ENCODE measurements around the gene OTUD5. TPM values are rescaled to one million over a fixed set of nuclear protein-coding genes. Genes with fewer than 3 reads are reported as not detected.

OTUD5 gene
- total and polyA plus RNA-seq, 2 of the 13 experiments (the other 11 are each of a cell fraction or from before 2014, with no cell fraction given): 18.4 to 42.2 TPM

GRCh38 chrX:48891402-48892288 lies 65.8 kb downstream of the OTUD5 start (continued):
- TF ChIP-seq PAXIP1 (CRISPR knock-in tag; conservative IDR thresholded peaks at IDR 0.05) (no peak; the same call in 1 of the 2 replicates), ZNF276 (CRISPR knock-in tag; IDR thresholded peaks at IDR 0.05; ENCODE audit: low read depth) (no peak), IRF1 (CRISPR knock-in tag; IDR thresholded peaks at IDR 0.05; ENCODE audit: low read depth) (no peak), HOXA7 (CRISPR knock-in tag; IDR thresholded peaks at IDR 0.05) (no peak), NFE2L2 (IDR thresholded peaks at IDR 0.05; ENCODE audit: low read length) (no peak), ZNF510 (CRISPR knock-in tag; IDR thresholded peaks at IDR 0.05; ENCODE audit: low read depth) (no peak), ZNF687 (CRISPR knock-in tag; IDR thresholded peaks at IDR 0.05) (peak; percentile 66), ZNF180 (CRISPR knock-in tag; IDR thresholded peaks at IDR 0.05; ENCODE audit: borderline replicate concordance, low read depth) (no peak), HOMEZ (CRISPR knock-in tag; IDR thresholded peaks at IDR 0.05; ENCODE audit: low read depth) (no peak), ZNF101 (CRISPR knock-in tag; IDR thresholded peaks at IDR 0.05; ENCODE audit: borderline replicate concordance, low read depth) (no peak), ZNF496 (CRISPR knock-in tag; IDR thresholded peaks at IDR 0.05; ENCODE audit: insufficient replicate concordance) (no peak), NR2F1 (CRISPR knock-in tag; IDR thresholded peaks at IDR 0.05) (no peak), NR1H2 (CRISPR knock-in tag; IDR thresholded peaks at IDR 0.05; ENCODE audit: borderline replicate concordance, low read depth) (no peak), FOSL2 (CRISPR knock-in tag; IDR thresholded peaks at IDR 0.05) (no peak), SIX1 (CRISPR knock-in tag; IDR thresholded peaks at IDR 0.05; ENCODE audit: borderline replicate concordance) (no peak)
